ENCODE data around the gene DTX2. TPM values are rescaled to one million over a fixed set of nuclear protein-coding genes. Genes with fewer than 3 reads are reported as not detected.
"Not testable (repeated sequence)": the region's sequence is repeated elsewhere in the genome, so short reads cannot be mapped to it uniquely, and the experiment has no call there.

DTX2 gene
- polyA plus RNA-seq, 6 donors from 2014 or later, result 10.2 to 25.2 (median 13.5) TPM

- not testable (repeated sequence) for H3K27ac Mint-ChIP-seq; H3K36me3 Mint-ChIP-seq; ATAC-seq (ENCODE audit: low read depth in 2 of 2); H3K4me3 Mint-ChIP-seq; H3K4me1 Mint-ChIP-seq; H3K9me3 Mint-ChIP-seq; DNase-seq; H3K27me3 Mint-ChIP-seq
Measured at GRCh38 chr7:76506643-76507042, 45.1 kb downstream of the DTX2 start.

DNA sequence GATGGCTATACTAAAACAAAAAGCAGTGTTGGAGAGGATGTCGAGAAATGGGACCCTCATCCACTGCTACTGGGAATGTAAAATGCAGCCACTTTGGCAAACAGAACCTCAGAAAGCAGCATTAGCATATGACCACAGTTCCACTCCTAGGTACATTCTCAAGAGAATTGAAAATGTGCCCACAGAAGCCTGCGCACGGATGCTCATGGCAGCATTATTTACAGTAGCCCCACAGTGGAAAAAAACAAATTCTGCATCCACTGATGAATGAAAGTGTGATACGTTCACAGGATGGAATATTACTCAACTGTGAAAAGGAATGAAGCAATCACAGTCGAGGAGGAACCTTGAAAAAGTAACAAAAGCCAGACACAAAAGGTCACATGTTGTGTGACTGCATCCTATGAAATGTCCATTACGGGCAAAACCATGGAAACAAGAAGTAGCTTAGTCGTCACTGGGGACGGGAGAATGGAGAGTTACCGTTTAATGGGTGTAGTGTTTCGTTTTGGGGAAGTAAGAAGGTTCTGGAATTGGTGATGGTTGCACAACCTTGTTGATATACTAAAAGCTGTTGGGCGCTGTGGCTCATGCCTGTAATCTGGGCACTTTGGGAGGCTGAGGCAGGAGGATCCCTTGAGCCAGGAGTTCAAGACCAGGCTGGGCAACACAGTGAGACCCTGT, 46.4 kb downstream of the DTX2 start:
- DNase-seq (no peak), ATAC-seq (ENCODE audit: low read depth in 2 of 2) (no peak)
- no peaks in the 10 kb centered on the region for H3K36me3 Mint-ChIP-seq
- H3K4me1 Mint-ChIP-seq, result no peaks in the 10 kb centered on the region
- peak overlapping the region in 1 of 8 donors; percentile 35 for H3K4me3 Mint-ChIP-seq
- no peaks in the 10 kb centered on the region for H3K27me3 Mint-ChIP-seq
- no peak overlapping the region for H3K27ac Mint-ChIP-seq
- H3K9me3 Mint-ChIP-seq, result no peaks in the 10 kb centered on the region

GRCh38 chr7:76509931-76510877, 48.7 kb downstream of the DTX2 start, which contains the start of gene UPK3B:
UPK3B (plus strand) TSS chr7:76510552; CDS start chr7:76510653, 101 bp downstream.
- no peak for ATAC-seq (ENCODE audit: low read depth in 2 of 2)
- Mint-ChIP-seq H3K9me3 (no peaks in the 10 kb centered on the region), H3K27ac (peak within 1 kb of the TSS in 2 of 6 donors; percentile 21 to 54), H3K27me3 (peaks cover 0 to 4% (median 0%) of the 10 kb centered on the region in 3 donors), H3K4me1 (peaks cover 0 to 4% (median 0%) of the 10 kb centered on the region in 3 donors), H3K36me3 (no peaks in the 10 kb centered on the region), H3K4me3 (no peak within 1 kb of the TSS)
- DNase-seq, result no peak

- H3K4me1 Mint-ChIP-seq; H3K27me3 Mint-ChIP-seq; H3K4me3 Mint-ChIP-seq; H3K27ac Mint-ChIP-seq; H3K9me3 Mint-ChIP-seq; DNase-seq; ATAC-seq (ENCODE audit: low read depth in 2 of 2); H3K36me3 Mint-ChIP-seq: not testable (repeated sequence)
Measured at GRCh38 chr7:76511200-76511910, 49.8 kb downstream of the DTX2 start.

DNA sequence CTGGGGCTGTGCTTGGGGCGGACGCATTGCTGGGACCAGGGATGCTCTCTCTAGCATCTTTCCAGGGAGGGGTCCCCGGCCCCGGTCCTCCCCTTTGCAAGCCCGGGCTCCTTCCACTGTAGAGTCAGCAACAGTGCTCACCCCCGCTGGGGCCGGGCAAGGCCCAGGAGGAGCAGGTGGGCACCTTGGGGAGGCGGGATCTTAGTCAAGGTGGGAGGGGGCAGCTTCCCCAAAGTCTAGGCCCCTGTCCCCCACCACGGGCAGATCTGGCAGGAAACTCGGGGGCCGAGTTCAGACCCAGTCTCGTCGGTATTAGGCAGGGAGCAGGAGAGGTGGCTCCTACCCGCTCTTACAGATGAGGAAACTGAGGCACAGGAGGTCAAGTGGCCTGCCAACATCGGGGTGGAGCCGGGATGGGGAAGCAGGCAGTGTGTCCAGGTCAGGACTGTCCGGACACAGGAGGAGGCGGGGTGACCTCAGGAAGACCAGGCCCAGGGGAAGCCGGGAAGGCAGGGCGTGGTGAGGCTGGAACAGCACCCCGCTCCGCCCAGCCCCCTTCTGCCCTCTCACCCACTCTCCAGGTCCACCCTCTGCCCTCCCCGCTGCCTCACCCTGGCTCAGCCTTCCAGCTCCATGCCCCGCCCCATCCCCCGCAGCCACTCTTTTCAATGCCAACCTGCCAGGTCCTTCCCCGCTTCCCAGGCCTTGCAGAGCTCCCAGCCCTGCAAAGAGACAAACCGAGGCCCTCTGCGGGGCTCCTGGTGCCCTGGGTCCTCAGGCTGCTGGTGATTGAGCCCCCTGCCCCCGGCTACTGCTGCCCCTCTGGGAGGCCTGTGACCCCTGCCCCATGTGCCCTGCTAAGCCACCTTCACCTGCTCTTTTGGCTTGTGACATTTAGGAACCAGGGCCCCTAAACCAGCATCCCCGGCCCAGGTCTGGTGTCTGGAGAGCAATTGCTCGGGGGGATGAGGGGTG, 50.7 kb downstream of the DTX2 start:
- H3K36me3 Mint-ChIP-seq; DNase-seq; H3K9me3 Mint-ChIP-seq; H3K4me3 Mint-ChIP-seq; H3K27ac Mint-ChIP-seq; H3K4me1 Mint-ChIP-seq; ATAC-seq (ENCODE audit: low read depth in 2 of 2): not testable (repeated sequence)
- peaks cover 0 to 13% (median 0%) of the 10 kb centered on the region in 3 donors for H3K27me3 Mint-ChIP-seq

GRCh38 chr7:76512941-76513816, 51.7 kb downstream of the DTX2 start:
- Mint-ChIP-seq H3K36me3 (no peaks in the 10 kb centered on the region), H3K27ac (no peak overlapping the region), H3K4me1 (peaks cover 0 to 4% (median 0%) of the 10 kb centered on the region in 3 donors), H3K9me3 (no peaks in the 10 kb centered on the region), H3K27me3 (peaks cover 0 to 14% (median 0%) of the 10 kb centered on the region in 3 donors), H3K4me3 (no peak overlapping the region)
- no peak for DNase-seq
- no peak for ATAC-seq (ENCODE audit: low read depth in 2 of 2)

DNA sequence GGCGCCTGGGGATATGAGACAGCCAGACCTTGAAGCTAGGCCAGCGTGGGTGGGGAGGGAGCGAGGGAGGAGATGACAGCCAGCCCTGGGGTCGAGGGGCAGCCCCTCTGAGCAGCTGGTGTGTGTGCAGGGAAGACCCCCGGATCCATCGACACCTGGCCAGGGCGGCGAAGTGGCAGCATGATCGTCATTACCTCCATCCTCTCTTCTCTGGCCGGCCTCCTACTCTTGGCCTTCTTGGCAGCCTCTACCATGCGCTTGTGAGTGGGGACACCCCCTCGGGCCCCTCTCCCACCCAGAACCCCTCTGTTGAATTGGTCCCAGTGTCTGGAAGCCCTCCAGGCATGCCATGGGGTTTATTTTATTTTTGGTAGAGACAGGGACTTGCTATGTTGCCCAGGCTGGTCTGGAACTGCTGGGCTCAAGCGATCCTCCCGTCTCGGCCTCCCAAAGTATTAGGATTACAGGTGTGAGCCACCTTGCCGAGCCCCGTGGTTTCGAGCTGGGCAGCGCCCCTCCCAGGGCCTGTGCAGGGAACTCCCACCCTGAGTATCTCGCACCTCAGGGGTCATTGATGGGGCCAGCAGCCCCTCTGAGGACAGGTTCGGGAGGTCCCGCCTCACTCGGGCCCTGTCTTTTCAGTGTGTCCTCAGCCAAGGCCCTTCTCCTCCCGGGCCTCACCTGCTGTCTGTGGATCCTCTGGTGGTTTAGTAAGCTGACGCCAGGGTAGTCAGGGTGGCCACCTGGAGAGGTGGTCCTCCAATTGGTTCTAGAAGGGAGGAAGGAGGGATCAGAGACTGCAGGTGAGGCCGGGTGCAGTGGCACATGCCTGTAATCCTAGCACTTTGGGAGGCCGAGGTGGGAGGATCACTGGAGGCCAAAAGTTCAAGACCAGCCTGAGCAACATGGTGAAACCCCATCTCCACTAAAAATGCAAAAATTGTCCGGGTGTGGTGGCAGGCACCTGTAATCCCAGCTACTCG, 52.6 kb downstream of the DTX2 start:
- ATAC-seq (ENCODE audit: low read depth in 2 of 2) (no peak), DNase-seq (no peak)
- Mint-ChIP-seq H3K27me3 (peaks cover 0 to 14% (median 0%) of the 10 kb centered on the region in 3 donors), H3K4me3 (peak overlapping the region in 1 of 8 donors; percentile 29), H3K9me3 (no peaks in the 10 kb centered on the region), H3K4me1 (peaks cover 0 to 4% (median 0%) of the 10 kb centered on the region in 3 donors), H3K27ac (peak overlapping the region in 1 of 6 donors; percentile 95), H3K36me3 (no peaks in the 10 kb centered on the region)

DNA sequence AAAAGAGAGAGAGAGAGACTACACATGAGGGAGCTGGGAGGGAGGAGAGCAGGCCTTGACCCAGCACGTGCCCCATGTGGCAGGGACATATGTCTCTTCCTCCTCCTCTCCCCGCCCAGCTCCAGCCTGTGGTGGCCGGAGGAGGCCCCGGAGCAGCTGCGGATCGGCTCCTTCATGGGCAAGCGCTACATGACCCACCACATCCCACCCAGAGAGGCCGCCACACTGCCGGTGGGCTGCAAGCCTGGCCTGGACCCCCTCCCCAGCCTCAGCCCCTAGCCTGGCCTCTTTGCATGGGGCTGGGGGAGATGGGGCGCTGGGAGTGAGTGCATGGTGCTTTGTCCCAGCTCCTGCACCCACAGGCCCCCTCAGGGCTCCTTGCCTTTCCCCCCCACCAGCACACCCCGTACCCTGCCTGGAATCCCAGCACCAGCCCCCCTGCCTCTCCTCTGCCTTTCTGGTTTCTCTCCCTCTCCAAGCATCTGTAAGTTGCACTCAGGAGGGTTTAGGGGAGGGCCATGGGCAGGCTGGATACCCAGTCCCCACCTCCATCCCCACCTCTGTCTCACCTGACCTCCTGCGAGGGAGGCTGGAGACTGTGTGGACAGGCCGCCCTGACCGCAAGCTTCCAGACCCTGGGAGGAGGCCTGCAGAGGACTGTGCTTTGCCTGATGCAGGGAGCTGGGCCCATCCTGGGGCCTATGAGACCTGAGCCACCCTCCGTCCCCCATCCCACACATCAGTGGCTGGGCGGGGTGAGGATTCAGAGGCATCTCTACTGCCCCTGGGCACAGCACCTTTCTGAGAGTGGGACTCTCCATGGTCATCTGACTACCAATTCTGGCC, 53.6 kb downstream of the DTX2 start:
- Mint-ChIP-seq H3K4me3 (no peak overlapping the region), H3K27me3 (peaks cover 0 to 14% (median 0%) of the 10 kb centered on the region in 3 donors), H3K4me1 (peaks cover 0 to 4% (median 0%) of the 10 kb centered on the region in 3 donors), H3K9me3 (no peaks in the 10 kb centered on the region), H3K36me3 (no peaks in the 10 kb centered on the region), H3K27ac (peak overlapping the region in 1 of 6 donors; percentile 95)
- ATAC-seq (ENCODE audit: low read depth in 2 of 2), result no peak
- no peak for DNase-seq

DNA sequence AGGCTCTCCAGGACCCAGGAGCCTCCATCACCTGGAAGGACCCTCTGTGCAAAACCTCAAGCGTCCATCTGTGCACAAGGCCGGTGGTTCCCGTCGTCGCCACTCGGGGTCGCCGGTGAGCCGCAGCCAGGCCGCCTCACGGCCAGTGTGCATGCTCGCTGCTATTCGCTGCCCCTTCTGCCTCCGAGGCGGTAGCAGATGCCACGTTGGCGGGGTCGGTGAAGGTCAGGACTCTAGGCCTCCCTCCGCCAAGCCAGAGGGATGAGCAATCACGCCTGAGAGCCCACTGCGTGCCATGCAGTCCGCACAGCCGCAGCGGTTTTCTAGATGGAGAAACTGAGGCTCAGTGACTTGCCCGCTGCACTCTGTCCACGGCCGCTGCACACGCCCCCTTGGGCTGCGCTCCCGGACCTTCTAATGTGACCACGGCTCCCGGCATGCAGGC, 54.5 kb downstream of the DTX2 start:
- Mint-ChIP-seq H3K27me3 (peaks cover 0 to 14% (median 0%) of the 10 kb centered on the region in 3 donors), H3K27ac (no peak overlapping the region), H3K4me3 (no peak overlapping the region), H3K9me3 (no peaks in the 10 kb centered on the region), H3K4me1 (peaks cover 0 to 4% (median 0%) of the 10 kb centered on the region in 3 donors), H3K36me3 (no peaks in the 10 kb centered on the region)
- peak; percentile 54 to 82 for ATAC-seq (ENCODE audit: low read depth in 2 of 2)
- no peak for DNase-seq

GRCh38 chr7:76516932-76517331, 55.4 kb downstream of the DTX2 start:
- H3K9me3 Mint-ChIP-seq; DNase-seq; H3K36me3 Mint-ChIP-seq; H3K4me3 Mint-ChIP-seq; H3K27ac Mint-ChIP-seq; H3K4me1 Mint-ChIP-seq; ATAC-seq (ENCODE audit: low read depth in 2 of 2): not testable (repeated sequence)
- peaks cover 0 to 14% (median 0%) of the 10 kb centered on the region in 3 donors for H3K27me3 Mint-ChIP-seq

Data from naive B cell (primary cell).